ENCODE results near the gene GAL3ST2. TPM values are rescaled to one million over a fixed set of nuclear protein-coding genes. Genes with fewer than 3 reads are reported as not detected.
"Not testable (repeated sequence)": the region's sequence is repeated elsewhere in the genome, so short reads cannot be mapped to it uniquely, and the experiment has no call there.

GAL3ST2 gene
- total RNA-seq, 2 experiments from 2014 or later: 1.5 to 1.9 TPM

DNA sequence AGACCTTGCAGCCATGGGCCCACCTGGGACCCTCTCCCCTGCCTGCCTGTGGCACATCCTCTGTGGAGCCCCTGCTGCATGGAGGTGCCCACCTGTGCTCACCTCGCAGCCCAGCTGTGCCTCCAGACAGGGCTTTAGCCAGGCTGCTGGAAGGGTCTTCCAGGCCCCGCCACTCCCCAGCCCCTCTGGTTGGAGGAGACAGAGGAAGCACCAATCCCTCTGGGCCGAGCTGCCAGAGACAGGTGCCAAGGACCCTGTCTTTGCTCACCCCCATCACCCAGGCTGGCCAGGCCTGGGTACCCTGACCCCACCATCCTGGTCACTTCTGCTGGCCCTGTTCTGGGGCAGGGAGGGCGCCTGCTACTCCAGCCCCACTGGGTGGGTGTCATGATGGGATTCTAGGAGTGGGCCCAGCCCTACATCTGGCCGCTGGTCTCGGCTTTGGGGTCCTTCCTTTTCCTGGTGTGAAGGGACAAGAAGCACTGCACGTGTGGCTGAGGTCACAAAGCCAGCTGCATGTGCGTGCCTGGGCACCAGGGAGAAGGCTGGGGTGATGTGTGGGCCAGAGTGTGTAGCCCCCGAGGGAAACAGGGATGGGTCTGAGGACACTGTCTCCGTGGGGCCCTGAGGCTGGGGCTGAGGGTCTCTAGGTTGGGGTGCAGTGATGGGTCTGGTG is 23.0 kb downstream of the GAL3ST2 start:
- Mint-ChIP-seq H3K4me1 (ENCODE audit: low read depth) (no peaks in the 10 kb centered on the region), H3K27me3 (peaks cover under 1% of the 10 kb centered on the region), H3K36me3 (ENCODE audit: low read depth) (no peaks in the 10 kb centered on the region), H3K4me3 (no peak overlapping the region), H3K9me3 (no peaks in the 10 kb centered on the region), H3K27ac (no peak overlapping the region)
- no peaks in the 10 kb centered on the region for H3K36me3 ChIP-seq (ENCODE audit: insufficient read depth, low read length)
- CTCF ChIA-PET: no interaction called here
- H3K9me3 ChIP-seq (ENCODE audit: control insufficient read depth in 1 of 2, insufficient read depth in 1 of 2, low read length in 2 of 2): no peaks in the 10 kb centered on the region
- DNase-seq (peak in 1 of 14 experiments; percentile 3), ATAC-seq (ENCODE audit: poor library complexity) (no peak)
- no peak overlapping the region for H3K4me3 ChIP-seq (ENCODE audit: low read length)
- peaks cover 0 to 6% of the 10 kb centered on the region in 2 experiments for H3K27me3 ChIP-seq (ENCODE audit: control insufficient read depth in 1 of 2, insufficient read depth in 2 of 2, low read length in 2 of 2)
- no peak overlapping the region for H3K27ac ChIP-seq (ENCODE audit: low read depth in 1 of 2, low read length in 2 of 2)
- TF ChIP-seq, protein P1, sequence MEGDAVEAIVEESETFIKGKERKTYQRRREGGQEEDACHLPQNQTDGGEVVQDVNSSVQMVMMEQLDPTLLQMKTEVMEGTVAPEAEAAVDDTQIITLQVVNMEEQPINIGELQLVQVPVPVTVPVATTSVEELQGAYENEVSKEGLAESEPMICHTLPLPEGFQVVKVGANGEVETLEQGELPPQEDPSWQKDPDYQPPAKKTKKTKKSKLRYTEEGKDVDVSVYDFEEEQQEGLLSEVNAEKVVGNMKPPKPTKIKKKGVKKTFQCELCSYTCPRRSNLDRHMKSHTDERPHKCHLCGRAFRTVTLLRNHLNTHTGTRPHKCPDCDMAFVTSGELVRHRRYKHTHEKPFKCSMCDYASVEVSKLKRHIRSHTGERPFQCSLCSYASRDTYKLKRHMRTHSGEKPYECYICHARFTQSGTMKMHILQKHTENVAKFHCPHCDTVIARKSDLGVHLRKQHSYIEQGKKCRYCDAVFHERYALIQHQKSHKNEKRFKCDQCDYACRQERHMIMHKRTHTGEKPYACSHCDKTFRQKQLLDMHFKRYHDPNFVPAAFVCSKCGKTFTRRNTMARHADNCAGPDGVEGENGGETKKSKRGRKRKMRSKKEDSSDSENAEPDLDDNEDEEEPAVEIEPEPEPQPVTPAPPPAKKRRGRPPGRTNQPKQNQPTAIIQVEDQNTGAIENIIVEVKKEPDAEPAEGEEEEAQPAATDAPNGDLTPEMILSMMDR (IDR thresholded peaks at IDR 0.05): no peak
- peaks cover 17% of the 10 kb centered on the region for H3K4me1 ChIP-seq (ENCODE audit: insufficient read depth, low read length)
- intact Hi-C loops (cut with DNase I, micrococcal nuclease): no loop called here
- POLR2A ChIA-PET: no interaction called here

DNA sequence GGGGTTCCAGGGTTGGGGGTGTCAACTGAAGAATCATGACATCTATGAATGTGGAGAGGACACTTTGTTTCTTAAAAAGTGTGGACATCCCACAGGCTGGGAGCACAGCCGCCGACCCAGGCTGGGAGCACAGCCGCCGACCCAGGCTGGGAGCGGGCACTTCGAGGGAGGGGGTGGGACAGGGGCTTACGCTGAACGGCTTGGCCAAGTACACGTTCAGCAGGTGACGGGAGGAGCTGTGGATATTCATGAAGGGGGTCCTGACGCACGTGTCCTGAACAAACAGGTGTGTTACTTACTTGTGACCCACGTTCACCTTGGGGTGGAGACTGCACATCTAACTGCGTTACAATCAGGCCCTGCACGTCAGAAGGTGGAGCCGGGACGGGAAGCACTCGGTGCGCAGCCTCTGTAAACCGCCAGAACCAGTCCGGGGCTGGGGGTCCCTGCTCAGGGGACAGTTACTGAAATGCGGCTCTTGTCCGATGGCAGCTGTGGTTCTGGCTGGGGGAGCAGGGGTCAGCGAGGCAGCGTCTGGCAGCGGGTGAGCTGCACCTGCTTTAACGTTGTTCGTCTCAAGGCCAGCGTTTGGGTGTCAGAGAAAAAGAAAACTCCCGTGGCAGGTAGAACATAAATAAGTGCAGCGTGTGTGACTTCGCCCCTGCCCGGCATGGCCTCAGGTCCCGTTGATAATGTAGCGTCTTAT is 23.7 kb downstream of the GAL3ST2 start:
- POLR2A ChIA-PET; H3K27ac Mint-ChIP-seq; H3K27ac ChIP-seq (ENCODE audit: low read depth in 1 of 2, low read length in 2 of 2); intact Hi-C loops (cut with DNase I, micrococcal nuclease); H3K36me3 ChIP-seq (ENCODE audit: insufficient read depth, low read length); H3K4me3 ChIP-seq (ENCODE audit: low read length); CTCF ChIA-PET; H3K9me3 Mint-ChIP-seq; H3K36me3 Mint-ChIP-seq (ENCODE audit: low read depth); H3K4me1 Mint-ChIP-seq (ENCODE audit: low read depth); H3K4me3 Mint-ChIP-seq; H3K27me3 ChIP-seq (ENCODE audit: control insufficient read depth in 1 of 2, insufficient read depth in 2 of 2, low read length in 2 of 2); H3K9me3 ChIP-seq (ENCODE audit: control insufficient read depth in 1 of 2, insufficient read depth in 1 of 2, low read length in 2 of 2); H3K27me3 Mint-ChIP-seq; ATAC-seq (ENCODE audit: poor library complexity): not testable (repeated sequence)
- peak in 1 of 14 experiments; percentile 29 for DNase-seq
- H3K4me1 ChIP-seq (ENCODE audit: insufficient read depth, low read length): peaks cover 21% of the 10 kb centered on the region

DNA sequence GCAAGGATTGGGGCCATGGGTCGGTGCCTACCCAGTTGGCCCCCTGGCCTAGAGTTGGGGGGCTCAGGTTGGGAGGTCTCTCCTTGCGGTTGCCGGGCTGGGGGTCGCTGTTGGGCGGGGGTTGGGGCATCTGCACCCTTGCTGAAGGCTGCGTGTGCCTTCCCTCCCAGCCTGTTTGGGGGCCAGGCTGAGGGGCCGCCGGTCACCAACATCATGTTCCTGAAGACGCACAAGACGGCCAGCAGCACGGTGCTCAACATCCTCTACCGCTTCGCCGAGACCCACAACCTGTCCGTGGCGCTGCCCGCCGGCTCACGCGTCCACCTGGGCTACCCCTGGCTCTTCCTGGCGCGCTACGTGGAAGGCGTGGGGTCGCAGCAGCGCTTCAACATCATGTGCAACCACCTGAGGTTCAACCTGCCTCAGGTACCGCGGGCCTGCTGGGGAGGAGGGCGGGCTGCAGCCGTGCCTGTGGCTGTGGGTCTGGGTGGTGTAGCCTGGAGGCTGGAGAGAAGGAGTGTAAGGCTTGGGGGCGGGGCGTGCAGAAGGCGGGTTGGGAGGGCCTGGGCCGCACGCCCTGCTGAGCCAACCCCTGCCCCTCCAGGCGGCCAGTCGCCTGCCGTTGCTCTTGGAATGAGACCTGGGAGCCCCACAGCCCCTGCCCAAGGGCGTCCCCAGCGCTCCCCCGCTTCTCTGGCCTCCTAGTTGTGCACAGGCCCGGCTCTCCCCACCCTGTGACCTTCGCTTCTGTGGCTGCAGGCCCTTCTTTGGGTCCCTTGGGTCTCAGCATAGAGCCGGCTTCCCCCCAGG is 25.2 kb downstream of the GAL3ST2 start:
- H3K36me3 Mint-ChIP-seq (ENCODE audit: low read depth): no peaks in the 10 kb centered on the region
- Histone ChIP-seq H3K27me3 (ENCODE audit: control insufficient read depth in 1 of 2, insufficient read depth in 2 of 2, low read length in 2 of 2) (peaks cover 0 to 8% of the 10 kb centered on the region in 2 experiments), H3K36me3 (ENCODE audit: insufficient read depth, low read length) (no peaks in the 10 kb centered on the region), H3K27ac (ENCODE audit: low read depth in 1 of 2, low read length in 2 of 2) (no peak overlapping the region), H3K4me1 (ENCODE audit: insufficient read depth, low read length) (peaks cover 21% of the 10 kb centered on the region), H3K4me3 (ENCODE audit: low read length) (no peak overlapping the region), H3K9me3 (ENCODE audit: control insufficient read depth in 1 of 2, insufficient read depth in 1 of 2, low read length in 2 of 2) (no peaks in the 10 kb centered on the region)
- DNase-seq: peak in 3 of 14 experiments; percentile 3 to 27 (median 19)
- no peak overlapping the region for H3K27ac Mint-ChIP-seq
- H3K9me3 Mint-ChIP-seq: no peaks in the 10 kb centered on the region
- TF ChIP-seq, protein P1 (IDR thresholded peaks at IDR 0.05): no peak
- ChIA-PET POLR2A (no interaction called here), CTCF (no interaction called here)
- no peak overlapping the region for H3K4me3 Mint-ChIP-seq
- ATAC-seq (ENCODE audit: poor library complexity): no peak
- no peaks in the 10 kb centered on the region for H3K4me1 Mint-ChIP-seq (ENCODE audit: low read depth)
- intact Hi-C loops (cut with DNase I, micrococcal nuclease): no loop called here
- peaks cover 4% of the 10 kb centered on the region for H3K27me3 Mint-ChIP-seq
